SK-N-SH (cell line): ENCODE measurements around the gene MX2. TPM values are rescaled to one million over a fixed set of nuclear protein-coding genes. Genes with fewer than 3 reads are reported as not detected.

Experiments
- CTCF ChIA-PET: fragments of 300-600, 350-600 bp; formaldehyde crosslinking; extraction: SDS; loops from one replicate; lab custom pipeline; 2021; lab: Yijun Ruan, JAX
- POLR2A ChIA-PET: fragments of 350-600 bp; sonication (Branson Sonifier 250); formaldehyde crosslinking; extraction: SDS; loops from one replicate; lab custom pipeline; 2020; ENCODE audit warnings: antibody characterized with exemption, inconsistent platforms; lab: Yijun Ruan, JAX
- DNase-seq: peaks from one replicate; pipeline ENCODE4 v3.0.0; 2012
- H2AFZ ChIP-seq: fragments of 200-600 bp; sonication (generic); 2 replicates; pipeline ENCODE4 v1.8.1; 2016; ENCODE audit warnings: antibody characterized with exemption, mild to moderate bottlenecking, low read depth
- H3F3A ChIP-seq: fragments of 200-600 bp; sonication (generic); replicated peaks from 2 replicates; pipeline ENCODE3; 2016; ENCODE audit warnings: antibody characterized with exemption, mild to moderate bottlenecking; ENCODE audit not compliant: insufficient read depth
- H3K27ac ChIP-seq, 2 experiments: fragments of 200-500 bp in 1 of 2; fragments of 200-600 bp in 1 of 2; sonication (Bioruptor generic) in 1 of 2; sonication (generic), shearing (Covaris generic) in 1 of 2; 2 replicates each; pipeline versions ENCODE4 v1.5.1 to v1.6.1; 2014 to 2016; ENCODE audit warnings: low read depth in 2 of 2, inconsistent platforms in 1 of 2, low read length in 1 of 2, mild to moderate bottlenecking in 1 of 2, mixed read lengths in 1 of 2
- H3K27me3 ChIP-seq: fragments of 200-600 bp; sonication (generic), shearing (Covaris generic); 2 replicates; pipeline ENCODE4 v1.6.1; 2016; ENCODE audit warnings: mixed run types; ENCODE audit not compliant: insufficient read depth
- H3K36me3 ChIP-seq, 2 experiments: fragments of 200-500 bp in 1 of 2; fragments of 200-600 bp in 1 of 2; sonication (Bioruptor generic) in 1 of 2; sonication (generic) in 1 of 2; replicated peaks in 1 of 2; 2 replicates each; pipeline versions ENCODE3 to v1.5.1; 2014 to 2016; ENCODE audit warnings: low read length in 1 of 2, mild to moderate bottlenecking in 1 of 2; ENCODE audit not compliant: insufficient read depth in 2 of 2, control insufficient read depth in 1 of 2
- H3K4me1 ChIP-seq, 2 experiments: fragments of 200-500 bp in 1 of 2; fragments of 200-600 bp in 1 of 2; sonication (Bioruptor generic) in 1 of 2; sonication (generic), shearing (Covaris generic) in 1 of 2; 2 replicates each; pipeline versions ENCODE4 v1.5.1 to v1.6.1; 2014 to 2016; ENCODE audit warnings: low read depth in 1 of 2, low read length in 1 of 2, mixed run types in 1 of 2; ENCODE audit not compliant: insufficient read depth in 2 of 2, control insufficient read depth in 1 of 2
- H3K4me2 ChIP-seq: fragments of 200-600 bp; sonication (generic), shearing (Covaris generic); 2 replicates; pipeline ENCODE4 v1.6.1; 2017; ENCODE audit warnings: mixed run types
- H3K4me3 ChIP-seq, 2 experiments: fragments of 200-500 bp in 1 of 2; fragments of 200-600 bp in 1 of 2; sonication (Bioruptor generic) in 1 of 2; sonication (generic), shearing (Covaris generic) in 1 of 2; 2 replicates each; pipeline versions ENCODE4 v1.5.1 to v1.8.1; 2014 to 2016; ENCODE audit warnings: low read depth in 2 of 2, inconsistent platforms in 1 of 2, low read length in 1 of 2, mild to moderate bottlenecking in 1 of 2, mixed read lengths in 1 of 2, moderate library complexity in 1 of 2
- H3K79me2 ChIP-seq: fragments of 200-600 bp; sonication (generic); 2 replicates; pipeline ENCODE4 v1.8.1; 2017; ENCODE audit warnings: mild to moderate bottlenecking; ENCODE audit not compliant: insufficient read depth
- H3K9ac ChIP-seq: fragments of 200-600 bp; sonication (generic); 2 replicates; pipeline ENCODE4 v1.6.1; 2017; ENCODE audit warnings: mixed run types
- H3K9me2 ChIP-seq: fragments of 200-600 bp; sonication (generic); 2 replicates; pipeline ENCODE4 v1.6.1; 2017; ENCODE audit warnings: mixed run types
- H3K9me3 ChIP-seq: fragments of 200-600 bp; sonication (generic); 2 replicates; pipeline ENCODE4 v1.6.1; 2017; ENCODE audit warnings: mixed run types, mild to moderate bottlenecking, moderate library complexity
- H4K20me1 ChIP-seq: fragments of 200-600 bp; sonication (generic); 2 replicates; pipeline ENCODE4 v1.6.1; 2017; ENCODE audit warnings: mild to moderate bottlenecking, mixed run types; ENCODE audit not compliant: insufficient read depth
- CHD2 ChIP-seq: fragments of 150-350 bp; IDR thresholded peaks from 2 replicates; pipeline ENCODE4 v1.6.1; 2018; ENCODE audit warnings: low read length; ENCODE audit not compliant: partially characterized antibody
- FOSL2 ChIP-seq: IDR thresholded peaks from 2 replicates; pipeline ENCODE4 v1.4.0; 2012; ENCODE audit warnings: low read depth, mild to moderate bottlenecking, moderate library complexity, borderline replicate concordance
- FOXJ3 ChIP-seq: sonication (generic); formaldehyde crosslinking; IDR thresholded peaks from 2 replicates; pipeline ENCODE4 v1.5.1; 2020; ENCODE audit warnings: mild to moderate bottlenecking, missing genetic modification reagents
- FOXM1 ChIP-seq: IDR thresholded peaks from 2 replicates; pipeline ENCODE4 v1.4.0; 2012; ENCODE audit warnings: low read depth, mild to moderate bottlenecking
- JUND ChIP-seq: IDR thresholded peaks from 2 replicates; pipeline ENCODE4 v1.4.0; 2012
- MXI1 ChIP-seq: IDR thresholded peaks from 2 replicates; pipeline ENCODE4 v1.6.1; 2012; ENCODE audit warnings: mild to moderate bottlenecking, low read depth, low read length, improper control_type of control experiment
- RAD21 ChIP-seq: IDR thresholded peaks from 2 replicates; pipeline ENCODE4 v1.6.1; 2012; ENCODE audit warnings: mild to moderate bottlenecking, low read length
- REST ChIP-seq: IDR thresholded peaks from 2 replicates; pipeline ENCODE4 v1.6.1; 2012; ENCODE audit warnings: mild to moderate bottlenecking, low read depth, low read length, moderate library complexity
- TAF1 ChIP-seq: IDR thresholded peaks from 2 replicates; pipeline ENCODE4 v1.6.1; 2012; ENCODE audit warnings: low read depth, mild to moderate bottlenecking, low read length, moderate library complexity, borderline replicate concordance
- TCF12 ChIP-seq: IDR thresholded peaks from 2 replicates; pipeline ENCODE4 v1.4.0; 2012
- USF1 ChIP-seq: IDR thresholded peaks from 2 replicates; pipeline ENCODE4 v1.4.0; 2012; ENCODE audit warnings: low read depth, borderline replicate concordance
- USF2 ChIP-seq: fragments of 150-350 bp; IDR thresholded peaks from 2 replicates; pipeline ENCODE4 v1.6.1; 2017; ENCODE audit warnings: antibody characterized with exemption, low read length, low read depth, borderline replicate concordance
- ZBTB33 ChIP-seq: IDR thresholded peaks from 2 replicates; pipeline ENCODE4 v1.4.0; 2012; ENCODE audit warnings: low read depth, borderline replicate concordance
- whole genome bisulfite sequencing: methylation state at CpG from one replicate; pipeline ENCODE4 v1.1.6; 2017; ENCODE audit warnings: low lambda C conversion rate; 5-methylcytosine and 5-hydroxymethylcytosine counted together
- polyA plus RNA-seq, 3 experiments: library from polyadenylated mRNA; depleted of rRNA; stranded (reverse); fragments of >200 nt; gene quantifications; 2 replicates each; pipeline ENCODE4 v1.2.3, GENCODE V29; 2012

The MX2 gene
- polyA plus RNA-seq, 1 of the 3 experiments (the other 2 are of a cell fraction), result 0.08 TPM

- no peaks in the 10 kb centered on the region for H3K9me2 ChIP-seq
- ChIA-PET CTCF (interaction anchor here (1.1 kb wide), 1 partner anchor 40 kb away, joined by 5 read pairs; no protein-coding TSS in a partner anchor), POLR2A (no interaction called here)
- H3K36me3 ChIP-seq, result no peaks in the 10 kb centered on the region
- H3K79me2 ChIP-seq, result no peaks in the 10 kb centered on the region
- H3K4me2 ChIP-seq, result no peak overlapping the region
- TF ChIP-seq ZBTB33 (no peak), REST (no peak), TCF12 (no peak), FOXJ3 (no peak), JUND (no peak), FOSL2 (no peak), FOXM1 (no peak), USF2 (no peak), RAD21 (no peak), USF1 (no peak), TAF1 (no peak), CHD2 (no peak), MXI1 (no peak)
- no peak for DNase-seq
- no peak overlapping the region for H2AFZ ChIP-seq
- H3K9ac ChIP-seq, result no peak overlapping the region
- H3K4me1 ChIP-seq, result no peaks in the 10 kb centered on the region
- H3K27me3 ChIP-seq, result no peaks in the 10 kb centered on the region
- H3K9me3 ChIP-seq, result no peaks in the 10 kb centered on the region
- H4K20me1 ChIP-seq, result no peaks in the 10 kb centered on the region
- H3F3A ChIP-seq, result no peaks in the 10 kb centered on the region
- WGBS, result 43% methylated on average over 18 of the region's 23 CpGs
- no peak overlapping the region for H3K27ac ChIP-seq
- H3K4me3 ChIP-seq, result no peak overlapping the region
Observed at GRCh38 chr21:41322496-41323382, 39.1 kb upstream of the MX2 start.
